ENCODE data around the gene MPP4. TPM values are rescaled to one million over a fixed set of nuclear protein-coding genes. Genes with fewer than 3 reads are reported as not detected.

MPP4 gene
- total RNA-seq, 3 donors from 2014 or later = not detected

- H3K4me1 Mint-ChIP-seq (ENCODE audit: low read depth) = no peaks in the 10 kb centered on the region
- H3K9me3 Mint-ChIP-seq = no peaks in the 10 kb centered on the region
- DNase-seq (no peak), ATAC-seq (no peak)
- H3K36me3 Mint-ChIP-seq (ENCODE audit: insufficient read depth) = peaks cover 8% of the 10 kb centered on the region
- H3K27me3 Mint-ChIP-seq (ENCODE audit: low read depth) = no peaks in the 10 kb centered on the region
- H3K4me3 Mint-ChIP-seq = no peak overlapping the region
Observed at GRCh38 chr2:201631041-201631440, 67.4 kb downstream of the MPP4 start.

DNA sequence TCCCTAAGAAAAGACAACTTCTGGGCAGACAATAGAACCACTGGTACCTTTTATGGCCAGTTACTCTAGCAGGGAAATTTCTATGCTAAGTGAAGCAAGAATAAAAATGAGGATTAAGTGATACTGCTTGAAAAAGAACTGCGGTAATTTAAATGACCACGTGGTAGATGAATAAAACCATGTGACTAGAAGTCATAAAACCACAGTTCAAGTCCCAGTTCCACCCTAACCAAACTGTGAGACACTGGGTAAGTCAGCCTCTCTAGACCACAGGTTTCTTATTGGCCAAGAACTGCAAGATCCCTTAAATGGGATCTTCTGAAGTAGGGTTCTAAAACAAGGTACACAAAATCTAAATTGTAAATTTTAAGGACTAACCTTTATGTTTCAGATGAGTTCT, 67.9 kb downstream of the MPP4 start:
- no peaks in the 10 kb centered on the region for H3K9me3 Mint-ChIP-seq
- no peak for ATAC-seq
- H3K27me3 Mint-ChIP-seq (ENCODE audit: low read depth) = no peaks in the 10 kb centered on the region
- H3K4me1 Mint-ChIP-seq (ENCODE audit: low read depth) = no peaks in the 10 kb centered on the region
- DNase-seq = no peak
- H3K36me3 Mint-ChIP-seq (ENCODE audit: insufficient read depth) = peaks cover 8% of the 10 kb centered on the region
- H3K4me3 Mint-ChIP-seq = no peak overlapping the region

- Mint-ChIP-seq H3K4me3 (no peak overlapping the region), H3K36me3 (ENCODE audit: insufficient read depth) (no peaks in the 10 kb centered on the region), H3K27me3 (ENCODE audit: low read depth) (no peaks in the 10 kb centered on the region), H3K4me1 (ENCODE audit: low read depth) (no peaks in the 10 kb centered on the region), H3K9me3 (no peaks in the 10 kb centered on the region)
- DNase-seq (no peak), ATAC-seq (no peak)
Observed at GRCh38 chr2:201628545-201628944, 69.9 kb downstream of the MPP4 start.

- no peaks in the 10 kb centered on the region for H3K36me3 Mint-ChIP-seq (ENCODE audit: insufficient read depth)
- no peak overlapping the region for H3K4me3 Mint-ChIP-seq
- no peaks in the 10 kb centered on the region for H3K27me3 Mint-ChIP-seq (ENCODE audit: low read depth)
- no peaks in the 10 kb centered on the region for H3K9me3 Mint-ChIP-seq
- H3K4me1 Mint-ChIP-seq (ENCODE audit: low read depth) = no peaks in the 10 kb centered on the region
- no peak for DNase-seq
- no peak for ATAC-seq
Observed at GRCh38 chr2:201622306-201622970, 76.0 kb downstream of the MPP4 start.

DNA sequence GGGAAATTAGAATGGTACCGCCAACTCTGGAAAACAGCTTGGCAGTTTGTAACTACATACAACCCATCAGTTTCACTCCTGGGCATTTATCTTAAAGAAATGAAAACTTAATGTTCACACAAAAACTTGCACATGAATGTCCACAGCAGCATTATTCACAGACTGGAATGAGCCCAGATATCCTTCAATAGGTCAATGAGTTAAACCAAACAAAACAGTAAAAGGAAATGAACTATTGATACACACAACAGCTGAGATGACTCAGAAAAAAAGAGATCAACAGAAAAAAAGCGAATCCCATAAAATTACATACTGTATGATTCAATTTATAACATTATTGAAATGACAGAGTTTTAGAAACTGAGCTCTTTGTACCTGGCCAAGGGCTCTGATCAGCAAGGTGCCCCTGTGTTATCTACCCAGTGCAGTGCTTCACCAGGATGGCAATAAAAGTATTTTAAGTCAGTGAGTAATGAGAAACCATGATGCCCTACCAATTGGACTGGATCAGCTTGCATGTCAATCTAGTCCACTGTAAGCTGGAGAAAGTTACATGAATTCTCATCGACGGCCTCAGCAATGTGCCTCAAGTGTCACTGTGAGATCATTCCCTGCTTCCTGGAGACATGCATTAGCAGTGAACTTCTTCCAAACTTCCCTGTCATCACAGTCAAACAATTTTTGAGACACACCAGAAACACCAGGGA, 77.0 kb downstream of the MPP4 start:
- H3K27me3 Mint-ChIP-seq (ENCODE audit: low read depth) = no peaks in the 10 kb centered on the region
- H3K9me3 Mint-ChIP-seq = no peaks in the 10 kb centered on the region
- H3K36me3 Mint-ChIP-seq (ENCODE audit: insufficient read depth) = no peaks in the 10 kb centered on the region
- H3K4me3 Mint-ChIP-seq = no peak overlapping the region
- no peak for ATAC-seq
- no peak for DNase-seq
- no peaks in the 10 kb centered on the region for H3K4me1 Mint-ChIP-seq (ENCODE audit: low read depth)

GRCh38 chr2:201618744-201619662, 79.4 kb downstream of the MPP4 start:
- no peak for ATAC-seq
- Mint-ChIP-seq H3K27me3 (ENCODE audit: low read depth) (no peaks in the 10 kb centered on the region), H3K4me3 (no peak overlapping the region), H3K36me3 (ENCODE audit: insufficient read depth) (no peaks in the 10 kb centered on the region), H3K4me1 (ENCODE audit: low read depth) (no peaks in the 10 kb centered on the region), H3K9me3 (no peaks in the 10 kb centered on the region)
- DNase-seq = no peak

DNA sequence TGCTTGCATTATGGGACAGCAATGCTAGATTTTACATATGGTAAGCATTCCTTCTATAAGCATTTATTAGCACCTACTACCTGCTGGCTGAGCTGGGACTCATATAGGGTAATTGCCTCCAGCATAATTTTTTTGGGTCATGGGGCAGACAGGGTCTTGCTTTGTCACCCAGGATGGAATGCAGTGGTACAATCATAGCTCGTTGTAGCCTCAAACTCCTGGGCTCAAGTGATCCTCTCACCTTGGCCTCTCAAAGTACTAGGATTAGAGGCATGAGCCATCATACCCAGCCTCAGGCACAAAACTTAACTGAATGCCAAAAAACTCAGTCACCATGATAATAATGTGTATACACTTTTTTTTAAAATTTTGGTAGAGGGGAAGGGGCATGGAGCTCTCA, 90.4 kb downstream of the MPP4 start:
- no peak for DNase-seq
- H3K4me3 Mint-ChIP-seq = no peak overlapping the region
- H3K4me1 Mint-ChIP-seq (ENCODE audit: low read depth) = no peaks in the 10 kb centered on the region
- H3K9me3 Mint-ChIP-seq = peaks cover 13% of the 10 kb centered on the region
- peaks cover 3% of the 10 kb centered on the region for H3K36me3 Mint-ChIP-seq (ENCODE audit: insufficient read depth)
- ATAC-seq = no peak
- H3K27me3 Mint-ChIP-seq (ENCODE audit: low read depth) = peaks cover 30% of the 10 kb centered on the region

DNA sequence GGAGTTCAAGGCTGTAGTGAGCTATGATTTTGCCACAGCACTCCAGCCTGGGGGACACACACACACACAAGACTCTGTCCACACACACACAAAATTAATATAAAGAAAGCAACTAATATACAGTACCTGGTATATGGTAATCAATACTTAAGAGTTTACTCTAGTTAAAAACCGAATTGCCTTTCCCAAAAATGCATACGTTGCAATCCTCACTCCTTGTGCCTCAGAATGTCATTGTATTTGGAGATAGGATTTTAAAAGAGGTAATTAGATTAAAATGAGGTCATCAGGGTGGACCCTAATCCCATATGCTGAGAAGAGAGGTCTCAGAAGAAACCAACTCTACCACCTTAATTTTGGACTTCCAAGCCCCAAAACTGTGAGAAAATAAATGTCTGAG, 90.9 kb downstream of the MPP4 start:
- Mint-ChIP-seq H3K4me1 (ENCODE audit: low read depth) (no peaks in the 10 kb centered on the region), H3K36me3 (ENCODE audit: insufficient read depth) (peaks cover 3% of the 10 kb centered on the region), H3K9me3 (peaks cover 13% of the 10 kb centered on the region), H3K4me3 (no peak overlapping the region), H3K27me3 (ENCODE audit: low read depth) (peaks cover 30% of the 10 kb centered on the region)
- no peak for ATAC-seq
- DNase-seq = no peak

GRCh38 chr2:201600906-201601305, 97.5 kb downstream of the MPP4 start:
- Mint-ChIP-seq H3K27me3 (ENCODE audit: low read depth) (peaks cover 19% of the 10 kb centered on the region), H3K36me3 (ENCODE audit: insufficient read depth) (no peaks in the 10 kb centered on the region), H3K4me1 (ENCODE audit: low read depth) (no peaks in the 10 kb centered on the region), H3K9me3 (peaks cover 16% of the 10 kb centered on the region), H3K4me3 (no peak overlapping the region)
- ATAC-seq (no peak), DNase-seq (no peak)

DNA sequence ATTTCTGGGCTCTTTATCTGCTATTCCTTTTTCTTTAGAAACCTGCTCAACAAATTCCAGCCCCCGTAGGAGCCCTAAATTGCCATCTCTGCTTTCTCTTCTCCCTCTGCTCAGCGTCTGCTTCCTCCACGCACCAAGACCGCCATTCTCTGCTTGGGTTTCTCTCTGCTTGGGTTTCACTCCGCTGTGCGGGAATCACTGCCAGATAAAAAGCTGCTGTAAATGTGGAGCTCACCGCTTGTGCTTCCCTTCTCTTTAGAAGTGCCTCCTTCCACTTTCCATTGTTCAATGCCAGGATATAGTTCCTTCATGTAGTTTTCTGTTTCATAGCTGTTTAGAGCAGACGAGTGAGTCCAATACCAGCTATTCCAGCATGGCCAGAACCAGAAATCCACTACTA, 101.0 kb downstream of the MPP4 start:
- no peaks in the 10 kb centered on the region for H3K36me3 Mint-ChIP-seq (ENCODE audit: insufficient read depth)
- H3K4me1 Mint-ChIP-seq (ENCODE audit: low read depth) = no peaks in the 10 kb centered on the region
- ATAC-seq (no peak), DNase-seq (no peak)
- peaks cover 7% of the 10 kb centered on the region for H3K27me3 Mint-ChIP-seq (ENCODE audit: low read depth)
- no peak overlapping the region for H3K4me3 Mint-ChIP-seq
- H3K9me3 Mint-ChIP-seq = peaks cover 18% of the 10 kb centered on the region

Other genes starting within 250 kb of the MPP4 start
- gene TRAK2, start 247.2 kb downstream of the MPP4 start, total RNA-seq = 10 to 100 TPM; 18.1 to 18.4 (median 18.4) TPM
- gene STRADB, start 246.9 kb downstream of the MPP4 start, total RNA-seq = 10 to 100 TPM; 10.8 to 15.9 (median 11.9) TPM
- 10 to 100 TPM in 2 of 3 donors, 1 to 10 TPM in 1; 6.8 to 10.9 (median 10.5) TPM for gene TMEM237, start 55.1 kb downstream of the MPP4 start, total RNA-seq
- gene ALS2, start 82.3 kb upstream of the MPP4 start, total RNA-seq = 10 to 100 TPM; 13.3 to 15.1 (median 14.8) TPM
- gene CDK15, start 107.9 kb upstream of the MPP4 start, total RNA-seq = not detected

Data from activated T-cell treated with anti-CD3 and anti-CD28 coated beads, Interleukin-2, amount 50 U/mL, for 4 hours (primary cell).